ENCODE data around the gene SIGLEC5. TPM values are rescaled to one million over a fixed set of nuclear protein-coding genes. Genes with fewer than 3 reads are reported as not detected.

SIGLEC5 gene
- total RNA-seq, 1 experiment from 2014 or later, result not detected

DNA sequence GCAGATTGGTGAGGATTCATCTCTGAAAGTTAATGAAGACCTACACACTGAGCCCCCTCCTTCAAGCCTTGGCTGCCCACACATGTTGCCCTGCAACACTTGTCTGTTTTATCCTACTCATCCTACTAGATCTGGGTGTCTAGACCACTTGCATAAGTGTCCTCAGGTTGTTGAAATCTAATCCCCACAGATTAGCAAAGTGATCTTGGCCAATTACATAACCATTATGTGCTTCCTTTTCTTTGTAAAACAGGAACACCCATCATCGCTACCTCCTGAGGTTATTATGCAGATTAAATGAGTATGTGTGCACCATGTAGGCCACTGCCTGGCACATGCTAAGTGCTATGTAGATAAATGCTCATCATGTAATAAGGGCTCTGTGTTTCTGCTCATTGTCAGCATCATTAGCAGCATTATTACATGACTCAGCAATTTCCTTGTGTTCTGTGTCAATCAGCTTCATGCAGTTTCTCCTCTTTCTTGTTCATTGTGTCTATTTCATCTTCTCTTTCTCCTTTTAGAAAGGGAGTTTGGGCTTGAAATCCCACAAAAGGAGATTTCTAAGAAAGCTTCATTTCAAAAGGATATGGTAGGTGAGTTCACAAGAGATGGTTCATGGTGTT, 44.0 kb downstream of the SIGLEC5 start:
- Mint-ChIP-seq H3K9me3 (ENCODE audit: low read depth, unreplicated experiment) (peaks cover 28% of the 10 kb centered on the region), H3K4me1 (ENCODE audit: low read depth, unreplicated experiment) (no peaks in the 10 kb centered on the region), H3K4me3 (ENCODE audit: low read depth, unreplicated experiment) (no peak overlapping the region), H3K27me3 (ENCODE audit: unreplicated experiment) (no peaks in the 10 kb centered on the region), H3K36me3 (ENCODE audit: insufficient read depth, unreplicated experiment) (peaks cover 8% of the 10 kb centered on the region), H3K27ac (ENCODE audit: unreplicated experiment) (peak overlapping the region; percentile 33)
- intact Hi-C loops (cut with micrococcal nuclease; ENCODE audit: unreplicated experiment), result no loop called here
- TF ChIP-seq, protein P1, sequence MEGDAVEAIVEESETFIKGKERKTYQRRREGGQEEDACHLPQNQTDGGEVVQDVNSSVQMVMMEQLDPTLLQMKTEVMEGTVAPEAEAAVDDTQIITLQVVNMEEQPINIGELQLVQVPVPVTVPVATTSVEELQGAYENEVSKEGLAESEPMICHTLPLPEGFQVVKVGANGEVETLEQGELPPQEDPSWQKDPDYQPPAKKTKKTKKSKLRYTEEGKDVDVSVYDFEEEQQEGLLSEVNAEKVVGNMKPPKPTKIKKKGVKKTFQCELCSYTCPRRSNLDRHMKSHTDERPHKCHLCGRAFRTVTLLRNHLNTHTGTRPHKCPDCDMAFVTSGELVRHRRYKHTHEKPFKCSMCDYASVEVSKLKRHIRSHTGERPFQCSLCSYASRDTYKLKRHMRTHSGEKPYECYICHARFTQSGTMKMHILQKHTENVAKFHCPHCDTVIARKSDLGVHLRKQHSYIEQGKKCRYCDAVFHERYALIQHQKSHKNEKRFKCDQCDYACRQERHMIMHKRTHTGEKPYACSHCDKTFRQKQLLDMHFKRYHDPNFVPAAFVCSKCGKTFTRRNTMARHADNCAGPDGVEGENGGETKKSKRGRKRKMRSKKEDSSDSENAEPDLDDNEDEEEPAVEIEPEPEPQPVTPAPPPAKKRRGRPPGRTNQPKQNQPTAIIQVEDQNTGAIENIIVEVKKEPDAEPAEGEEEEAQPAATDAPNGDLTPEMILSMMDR (IDR thresholded peaks at IDR 0.05; ENCODE audit: unreplicated experiment), result no peak
- DNase-seq, result no peak
- no TSS peak for BruUV-seq (replicated peaks)
- CTCF ChIA-PET, result no interaction called here

DNA sequence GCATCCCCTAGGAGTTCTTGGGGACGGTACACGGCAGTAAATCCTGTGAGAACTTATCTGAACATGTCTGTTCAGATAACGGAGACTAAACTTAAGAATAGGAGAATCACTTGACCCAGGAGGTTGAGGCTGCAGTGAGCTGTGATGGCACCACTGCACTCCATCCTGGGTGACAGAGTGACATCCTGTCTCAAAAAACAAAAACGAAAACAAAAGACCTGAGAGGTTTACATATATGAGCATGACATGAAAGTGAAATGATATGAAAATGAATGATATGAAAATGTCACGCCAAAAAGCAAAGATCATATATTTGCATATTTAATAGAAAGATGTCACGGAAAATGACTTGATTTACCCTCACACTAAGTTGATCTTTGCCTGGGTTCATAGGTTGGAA, 53.4 kb downstream of the SIGLEC5 start:
- CTCF ChIA-PET, result no interaction called here
- DNase-seq, result no peak
- intact Hi-C loops (cut with micrococcal nuclease; ENCODE audit: unreplicated experiment), result loop anchor here (10.0 kb wide), 1 partner anchor 102 kb away; the partner anchor contains the start of gene CEACAM18
- TF ChIP-seq, protein P1 (IDR thresholded peaks at IDR 0.05; ENCODE audit: unreplicated experiment), result no peak
- H3K27me3 Mint-ChIP-seq (ENCODE audit: unreplicated experiment), result no peaks in the 10 kb centered on the region
- H3K4me3 Mint-ChIP-seq (ENCODE audit: low read depth, unreplicated experiment), result no peak overlapping the region
- peaks cover 13% of the 10 kb centered on the region for H3K36me3 Mint-ChIP-seq (ENCODE audit: insufficient read depth, unreplicated experiment)
- no peak overlapping the region for H3K27ac Mint-ChIP-seq (ENCODE audit: unreplicated experiment)
- BruUV-seq (replicated peaks), result no TSS peak
- H3K9me3 Mint-ChIP-seq (ENCODE audit: low read depth, unreplicated experiment), result peaks cover 6% of the 10 kb centered on the region
- H3K4me1 Mint-ChIP-seq (ENCODE audit: low read depth, unreplicated experiment), result peaks cover 6% of the 10 kb centered on the region

DNA sequence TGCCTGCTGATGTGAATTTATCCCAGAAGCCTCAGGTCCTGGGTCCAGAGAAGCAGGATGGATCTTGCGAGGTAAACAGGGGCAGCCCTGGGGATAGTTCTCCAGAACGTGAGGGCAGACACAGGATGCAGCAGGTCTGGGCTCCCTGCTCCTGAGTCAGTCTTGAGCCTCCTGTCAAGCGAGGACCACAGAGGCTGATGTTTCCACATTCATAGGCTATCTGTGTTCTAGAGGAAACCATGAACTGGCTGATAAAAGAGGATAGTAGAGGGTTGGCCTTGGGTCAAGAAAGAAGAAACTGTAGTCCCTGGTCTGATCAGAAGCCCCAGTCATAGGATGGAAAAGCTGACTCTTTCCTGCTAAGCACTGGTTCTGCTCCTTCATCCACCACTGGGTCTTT, 56.9 kb downstream of the SIGLEC5 start:
- H3K27ac Mint-ChIP-seq (ENCODE audit: unreplicated experiment), result no peak overlapping the region
- peaks cover 11% of the 10 kb centered on the region for H3K4me1 Mint-ChIP-seq (ENCODE audit: low read depth, unreplicated experiment)
- H3K27me3 Mint-ChIP-seq (ENCODE audit: unreplicated experiment), result no peaks in the 10 kb centered on the region
- no TSS peak for BruUV-seq (replicated peaks)
- intact Hi-C loops (cut with micrococcal nuclease; ENCODE audit: unreplicated experiment), result loop anchor here (10.0 kb wide), 1 partner anchor 99 kb away; the partner anchor contains the start of gene CEACAM18
- no peaks in the 10 kb centered on the region for H3K9me3 Mint-ChIP-seq (ENCODE audit: low read depth, unreplicated experiment)
- CTCF ChIA-PET, result no interaction called here
- DNase-seq, result no peak
- no peak overlapping the region for H3K4me3 Mint-ChIP-seq (ENCODE audit: low read depth, unreplicated experiment)
- TF ChIP-seq, protein P1 (IDR thresholded peaks at IDR 0.05; ENCODE audit: unreplicated experiment), result no peak
- H3K36me3 Mint-ChIP-seq (ENCODE audit: insufficient read depth, unreplicated experiment), result peaks cover 20% of the 10 kb centered on the region

DNA sequence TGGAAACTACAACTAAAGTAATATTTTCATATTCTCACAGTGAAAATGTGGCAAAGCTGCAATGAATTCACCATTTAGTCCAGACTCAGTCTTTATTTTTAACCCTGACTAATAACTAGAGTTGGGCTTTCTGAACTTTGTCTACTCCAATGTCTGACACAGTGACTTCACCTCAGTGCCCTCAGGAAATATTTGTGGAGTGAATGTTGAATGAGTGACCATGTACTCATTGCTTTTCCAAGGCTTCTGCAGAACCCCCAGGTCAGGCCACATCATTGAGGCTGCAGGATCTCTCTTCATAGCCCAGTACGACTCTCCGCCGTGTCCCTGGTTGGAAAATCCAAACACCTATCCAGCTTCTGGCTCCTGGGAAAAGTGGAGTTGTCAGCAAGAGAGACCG, 57.3 kb downstream of the SIGLEC5 start:
- DNase-seq, result no peak
- Mint-ChIP-seq H3K27ac (ENCODE audit: unreplicated experiment) (no peak overlapping the region), H3K27me3 (ENCODE audit: unreplicated experiment) (no peaks in the 10 kb centered on the region), H3K36me3 (ENCODE audit: insufficient read depth, unreplicated experiment) (peaks cover 17% of the 10 kb centered on the region), H3K4me1 (ENCODE audit: low read depth, unreplicated experiment) (peaks cover 11% of the 10 kb centered on the region), H3K4me3 (ENCODE audit: low read depth, unreplicated experiment) (no peak overlapping the region), H3K9me3 (ENCODE audit: low read depth, unreplicated experiment) (no peaks in the 10 kb centered on the region)
- TF ChIP-seq, protein P1 (IDR thresholded peaks at IDR 0.05; ENCODE audit: unreplicated experiment), result no peak
- intact Hi-C loops (cut with micrococcal nuclease; ENCODE audit: unreplicated experiment), result loop anchor here (10.0 kb wide), 1 partner anchor 98 kb away; the partner anchor contains the start of gene CEACAM18
- no TSS peak for BruUV-seq (replicated peaks)
- CTCF ChIA-PET, result no interaction called here

All from Calu3 (cell line).